ENCODE measurements around the gene TAF10.

The TAF10 gene

DNA sequence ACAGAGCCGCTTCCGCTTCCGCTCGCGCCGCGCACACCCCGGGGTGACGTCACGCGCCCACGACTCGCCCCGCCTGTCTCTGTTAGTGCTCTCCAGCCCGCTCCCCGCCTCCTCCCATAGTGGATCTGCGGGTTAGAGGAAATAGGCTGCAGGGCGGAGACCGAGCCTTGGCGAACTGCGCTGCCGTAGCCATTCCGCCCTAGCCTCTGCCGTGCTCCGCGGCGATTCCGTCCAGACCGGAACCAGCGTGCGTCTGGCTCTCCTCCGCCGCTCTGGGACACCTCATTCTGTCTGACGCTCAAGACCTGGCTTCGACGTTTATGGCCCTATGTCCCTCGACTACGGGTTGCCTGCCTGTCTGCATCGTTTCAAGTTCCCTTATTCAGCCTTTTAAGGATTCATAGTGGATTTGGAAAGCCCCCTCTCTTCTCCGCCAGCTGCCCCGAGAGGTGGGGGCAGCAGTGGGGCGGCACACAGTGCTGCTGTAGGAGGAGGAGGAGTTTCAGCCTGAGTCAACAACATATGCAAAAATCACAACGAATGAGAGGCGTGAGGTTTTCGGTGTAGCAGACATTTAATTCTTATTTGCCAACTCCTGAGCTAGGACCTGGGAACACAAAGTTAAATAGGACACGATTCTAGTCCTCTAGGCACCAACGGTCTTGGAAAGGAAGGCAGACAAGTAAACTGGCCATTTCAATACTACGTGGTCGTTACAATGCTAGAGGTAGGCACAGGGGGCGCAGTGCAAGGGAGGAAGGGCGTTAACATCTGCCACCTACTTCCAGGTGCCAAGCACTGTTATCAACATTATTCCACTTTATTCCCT is at the start of gene TAF10:
TAF10 (minus strand) TSS at position 4 of the 829 bp plus-strand sequence. CDS start 27 bp downstream, outside the sequence.
- DNase-seq, result peak; percentile 93

- no peak for DNase-seq
These were observed 48.7 kb upstream of the TAF10 start for GRCh38 chr11:6660712-6661111.

GRCh38 chr11:6658647-6659046 is 46.6 kb upstream of the TAF10 start:
- no peak for DNase-seq

- DNase-seq, result no peak
These were observed 45.3 kb upstream of the TAF10 start for GRCh38 chr11:6657346-6657745.

GRCh38 chr11:6656936-6657335 is 44.9 kb upstream of the TAF10 start:
- no peak for DNase-seq

GRCh38 chr11:6656584-6656915 is 44.5 kb upstream of the TAF10 start:
- no peak for DNase-seq

DNA sequence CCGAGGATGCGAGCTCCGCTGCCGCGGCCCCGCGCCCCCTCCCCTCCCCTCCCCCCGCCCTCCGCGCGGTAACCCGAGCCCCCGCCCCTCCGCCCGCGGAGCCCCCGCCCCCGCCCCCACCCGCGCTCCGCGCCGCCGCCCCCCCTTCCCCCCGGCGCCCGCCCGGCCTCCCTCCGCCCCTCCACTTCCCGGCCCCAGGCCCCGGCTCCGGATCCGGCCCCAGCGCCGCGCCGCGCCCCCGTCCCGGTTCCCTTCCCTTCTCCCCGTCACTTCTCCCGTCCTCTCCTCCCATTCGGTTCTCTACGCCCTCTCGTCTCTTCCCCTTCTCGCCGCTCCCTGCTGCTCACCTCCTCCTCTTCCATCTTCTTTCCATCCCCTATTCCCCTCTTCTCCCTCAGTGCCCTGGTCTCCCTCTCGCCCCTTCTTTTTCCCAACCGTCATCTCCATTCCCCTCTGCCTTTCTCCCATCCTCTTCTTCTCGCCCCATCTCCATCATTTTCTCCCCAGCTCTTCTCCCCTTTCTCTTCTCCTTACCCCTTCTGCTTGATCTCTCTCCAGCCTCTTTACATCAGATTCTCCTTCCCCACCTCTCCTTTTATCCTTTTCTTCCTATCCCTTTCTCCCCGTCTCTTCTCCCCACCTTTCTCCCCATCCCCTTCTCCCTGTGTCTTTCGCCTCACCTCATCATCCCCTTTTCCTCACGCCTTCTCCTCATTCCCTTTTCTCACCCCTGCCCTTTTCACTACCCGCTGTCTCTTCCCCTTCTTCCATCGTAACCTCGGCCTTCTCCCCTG is 44.0 kb upstream of the TAF10 start, which contains the start of gene DCHS1:
DCHS1 (minus strand) TSS at position 20 of the 794 bp plus-strand sequence. CDS start 14,196 bp downstream, outside the sequence.
- DNase-seq, result peak; percentile 39

- peak; percentile 12 for DNase-seq
These were observed 43.2 kb upstream of the TAF10 start for GRCh38 chr11:6655020-6655789.

- no peak for DNase-seq
These were observed 42.4 kb upstream of the TAF10 start for GRCh38 chr11:6654281-6655019.

- no peak for DNase-seq
These were observed 41.6 kb upstream of the TAF10 start for GRCh38 chr11:6653656-6654055.

DNA sequence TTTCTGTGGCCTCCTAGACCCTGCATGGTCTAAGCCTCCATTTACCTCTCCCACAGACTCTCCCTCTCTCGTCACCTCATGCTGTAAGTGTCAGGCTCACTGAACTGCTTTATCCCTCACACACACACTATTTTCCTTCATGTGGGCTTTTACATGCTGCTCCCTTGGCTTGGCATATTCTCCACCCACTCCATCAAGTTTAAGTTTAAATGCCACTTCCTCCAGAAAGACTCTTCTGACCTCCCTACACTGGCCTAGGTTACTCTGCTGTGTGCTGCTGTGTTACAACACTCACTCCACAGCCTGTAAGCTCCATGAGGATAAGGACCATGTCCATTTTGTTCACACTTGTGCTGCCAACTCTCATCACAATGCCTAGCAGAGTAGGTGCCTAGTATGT is 41.1 kb upstream of the TAF10 start:
- no peak for DNase-seq

DNA sequence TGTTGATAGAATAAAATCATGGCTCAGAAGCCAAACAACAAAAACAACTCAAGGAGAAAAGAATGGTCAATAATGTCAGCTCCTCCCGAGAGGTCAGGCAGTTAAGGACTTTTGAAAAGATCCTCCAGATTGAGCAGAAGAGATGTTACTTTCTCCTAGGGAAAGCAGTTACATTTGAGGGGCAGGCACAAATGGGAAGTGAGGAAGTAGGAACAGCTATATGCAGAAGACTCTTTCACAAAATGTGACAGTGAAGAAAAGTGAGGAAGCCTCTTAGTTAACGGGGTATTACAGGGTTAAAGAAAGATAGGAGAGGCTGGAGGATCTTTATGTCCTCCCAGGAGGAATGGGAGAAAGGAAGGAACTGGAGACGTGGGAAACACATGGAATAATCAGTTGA is 40.2 kb upstream of the TAF10 start:
- DNase-seq, result no peak

DNA sequence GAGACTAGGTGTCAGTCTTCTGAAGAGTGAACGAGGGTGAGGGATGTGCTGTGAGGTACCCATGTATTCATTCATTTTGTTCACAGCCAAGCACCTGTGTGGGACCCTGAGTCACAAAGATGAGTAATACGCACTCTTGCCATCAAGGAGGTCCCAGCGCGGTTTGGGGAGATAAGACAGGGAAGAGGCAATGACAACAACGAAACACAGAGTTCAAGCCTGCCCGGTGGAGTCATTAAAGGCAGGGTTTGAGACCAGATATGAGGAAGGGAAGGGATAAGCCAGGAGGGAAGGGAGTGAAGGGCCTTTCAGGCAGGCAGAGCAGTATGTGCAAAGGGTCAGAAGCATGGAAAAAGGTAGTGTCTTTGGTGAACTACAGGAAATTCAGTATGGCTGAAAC is 39.0 kb upstream of the TAF10 start:
- no peak for DNase-seq

DNA sequence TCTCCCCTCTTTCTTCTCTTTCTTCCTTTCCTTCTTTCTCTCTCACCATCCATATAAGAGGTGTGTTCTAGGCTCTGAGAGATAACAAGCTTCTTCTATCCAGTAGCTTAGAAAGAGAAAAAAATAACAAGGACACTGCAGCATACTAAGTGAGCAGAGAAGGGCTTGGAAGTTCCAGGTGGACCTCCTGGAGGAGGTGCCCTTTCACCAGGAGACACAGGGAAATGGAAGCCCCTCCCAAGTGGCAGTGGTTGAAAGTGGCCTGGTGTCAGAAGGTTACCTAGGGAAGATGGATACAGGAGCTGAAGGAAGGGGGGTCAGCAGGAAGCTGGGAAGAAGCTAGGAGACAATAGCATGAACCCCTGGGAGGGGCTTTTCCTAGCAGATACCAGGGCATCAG is 38.1 kb upstream of the TAF10 start:
- DNase-seq, result no peak

DNA sequence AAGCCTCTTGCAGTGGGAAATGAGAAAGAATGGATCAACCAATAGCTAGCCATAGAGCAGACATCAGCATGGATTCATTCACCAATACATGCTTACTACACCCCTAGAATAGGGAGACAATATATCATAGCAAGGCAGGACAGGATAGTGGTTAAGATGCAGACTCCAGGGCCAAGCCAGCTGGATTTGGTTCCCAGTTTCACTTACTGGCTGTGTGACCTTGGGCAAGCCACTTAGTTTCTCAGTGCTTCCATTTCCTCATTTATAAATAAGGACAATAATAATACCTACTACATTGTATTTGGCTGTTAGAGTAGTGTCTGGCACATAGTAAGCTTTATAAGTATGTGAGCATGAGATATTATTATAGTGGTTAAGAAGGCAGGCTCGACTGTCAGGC is 36.5 kb upstream of the TAF10 start:
- no peak for DNase-seq

- no peak for DNase-seq
These were observed 35.8 kb upstream of the TAF10 start for GRCh38 chr11:6647836-6648235.

DNA sequence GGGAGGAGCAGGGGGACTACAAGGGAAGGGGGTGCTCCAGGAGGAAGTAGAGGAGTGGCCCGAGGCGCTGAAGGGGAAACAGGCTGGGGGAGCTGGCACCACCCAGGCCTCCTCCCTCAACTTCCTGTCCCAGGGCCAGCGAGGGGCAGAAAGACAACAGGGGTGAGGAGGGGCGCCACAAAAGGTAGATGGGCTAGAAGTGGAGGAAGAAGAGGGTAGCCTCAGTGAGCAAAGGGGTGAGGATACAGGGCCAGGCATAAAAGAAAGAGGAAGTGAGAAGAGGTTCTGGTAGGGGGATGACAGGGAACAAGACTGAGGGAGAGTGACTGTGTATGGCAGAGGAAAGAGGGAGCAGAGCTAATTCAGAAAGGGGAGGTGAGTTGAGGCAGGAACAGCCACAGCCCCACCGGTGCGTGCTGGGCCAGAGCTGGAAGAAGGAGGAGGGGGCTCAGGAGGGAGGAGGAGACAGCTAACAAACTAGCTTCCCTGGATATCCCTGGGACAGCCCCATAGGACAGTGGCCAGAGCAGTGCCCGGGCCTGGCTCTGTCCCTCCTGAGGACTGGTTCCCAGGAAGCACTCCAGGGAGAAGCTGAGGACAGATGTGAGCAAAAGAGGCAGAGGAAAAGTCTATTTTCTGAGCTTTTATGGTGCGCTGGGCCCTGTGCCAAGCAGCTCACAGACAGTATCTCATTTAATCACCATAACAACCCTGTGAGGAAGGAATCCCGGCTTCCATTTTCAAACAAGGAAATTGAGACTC is 35.1 kb upstream of the TAF10 start:
- no peak for DNase-seq

DNA sequence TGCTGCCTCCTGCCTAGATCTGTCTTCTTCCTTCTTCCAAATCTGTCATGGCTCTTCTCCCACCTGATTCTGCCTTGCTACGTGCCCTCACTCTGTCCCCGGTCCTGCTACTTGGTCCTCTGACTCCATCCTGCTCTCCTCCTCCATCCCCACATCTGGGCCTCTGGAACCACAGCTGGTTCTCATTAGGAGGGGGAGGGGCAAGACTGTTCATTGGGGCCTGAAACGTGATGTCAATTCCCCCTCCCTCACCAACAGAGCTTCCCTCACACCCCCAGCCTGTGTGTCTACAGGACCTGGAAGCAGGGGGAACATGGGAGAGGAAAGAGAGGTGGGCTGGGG is 34.5 kb upstream of the TAF10 start:
- no peak for DNase-seq

- DNase-seq, result no peak
These were observed 34.1 kb upstream of the TAF10 start for GRCh38 chr11:6646071-6646470.

DNA sequence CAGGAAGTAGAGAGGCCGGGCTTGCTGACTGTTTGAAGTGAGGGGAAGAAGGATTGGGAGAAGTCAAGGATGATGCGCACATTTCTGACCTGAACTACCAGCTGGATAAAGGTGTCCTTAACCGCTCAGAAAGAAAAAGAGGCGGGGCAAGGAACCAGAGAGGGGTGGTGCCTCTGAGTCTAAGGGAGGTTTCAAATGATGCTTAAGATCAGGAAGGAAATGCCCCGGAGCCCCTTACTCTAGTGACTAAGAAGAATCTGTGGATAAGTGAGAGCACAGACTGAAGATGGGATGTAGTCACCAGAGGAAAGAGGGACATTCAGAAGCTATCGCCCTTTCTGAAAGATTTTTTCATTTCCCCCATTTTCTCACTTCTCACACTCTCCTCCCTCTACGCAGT is 30.9 kb upstream of the TAF10 start:
- no peak for DNase-seq

GRCh38 chr11:6640985-6641701 is 29.1 kb upstream of the TAF10 start:
- DNase-seq, result no peak
